Measurements from ENCODE around the gene ASTN2. TPM values are rescaled to one million over a fixed set of nuclear protein-coding genes. Genes with fewer than 3 reads are reported as not detected.

Gene ASTN2
- polyA plus RNA-seq, 2 of the 4 experiments (the other 2 are of a cell fraction): 5.8 to 11.6 TPM

GRCh38 chr9:117451311-117451710 lies 36.5 kb upstream of the ASTN2 start:
- H3K4me2 ChIP-seq: no peak overlapping the region
- H3K4me3 ChIP-seq: no peak overlapping the region
- FAIRE-seq: no peak
- H3K9me3 ChIP-seq: no peaks in the 10 kb centered on the region
- CTCF ChIA-PET: no interaction called here
- no peak for ATAC-seq
- no peak for TF ChIP-seq USF2 (IDR thresholded peaks at IDR 0.05)
- TF ChIP-seq RAD21 (conservative IDR thresholded peaks at IDR 0.05 in 1 of 2, IDR thresholded peaks at IDR 0.05 in 1 of 2): no peak
- no peak for TF ChIP-seq CBX8 (IDR thresholded peaks at IDR 0.05)
- TF ChIP-seq EP300 (IDR thresholded peaks at IDR 0.05): no peak
- no peak for TF ChIP-seq ZNF302 (CRISPR knock-in tag; IDR thresholded peaks at IDR 0.05)
- no peak for TF ChIP-seq MAFK (IDR thresholded peaks at IDR 0.05; ENCODE audit: partially characterized antibody)
- no peak for TF ChIP-seq HEYL (CRISPR knock-in tag; IDR thresholded peaks at IDR 0.05)
- no peak for TF ChIP-seq MAZ (IDR thresholded peaks at IDR 0.05; ENCODE audit: borderline replicate concordance, low read depth, low read length)
- no peak for TF ChIP-seq CEBPB (IDR thresholded peaks at IDR 0.05)
- TF ChIP-seq NR3C1 (IDR thresholded peaks at IDR 0.05): no peak
- no peak for TF ChIP-seq TP53 (CRISPR knock-in tag; IDR thresholded peaks at IDR 0.05)
- TF ChIP-seq KDM1A (IDR thresholded peaks at IDR 0.05; ENCODE audit: low read depth): no peak
- no peak for TF ChIP-seq ESRRA (IDR thresholded peaks at IDR 0.05; ENCODE audit: borderline replicate concordance, low read length)
- no peak for TF ChIP-seq POLR2AphosphoS2 (conservative IDR thresholded peaks at IDR 0.05; ENCODE audit: low read length)
- H3K27ac ChIP-seq: no peak overlapping the region
- no peaks in the 10 kb centered on the region for H3K4me1 ChIP-seq
- 3% methylated on average over 2 of the region's 2 CpGs for WGBS (ENCODE audit: missing lambda C conversion rate)
- POLR2A ChIA-PET: no interaction called here
- DNase-seq (ENCODE audit: low read depth in 1 of 2, low spot score in 1 of 2): no peak

DNA sequence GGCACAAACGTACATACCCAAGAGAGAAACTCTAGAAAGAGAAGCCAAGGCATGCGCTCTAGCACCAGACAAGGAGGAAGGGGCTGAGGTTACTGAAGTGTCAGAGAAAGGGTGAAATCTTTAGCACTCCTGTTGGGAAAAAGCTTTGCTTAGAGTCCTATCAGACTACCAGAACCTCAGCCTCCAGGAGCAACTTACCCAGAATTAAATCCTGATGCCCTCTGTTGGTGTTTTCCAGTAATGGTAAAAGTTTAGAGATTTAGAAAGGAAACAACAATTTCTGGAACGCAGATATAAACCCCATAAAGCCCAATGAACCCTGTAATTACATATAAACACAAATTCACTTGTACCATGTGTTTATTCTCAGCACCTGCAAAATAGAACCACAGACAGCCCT lies 33.2 kb upstream of the ASTN2 start:
- no peak for DNase-seq (ENCODE audit: low read depth in 1 of 2, low spot score in 1 of 2)
- POLR2A ChIA-PET: no interaction called here
- no peak for ATAC-seq
- Histone ChIP-seq H3K4me2 (no peak overlapping the region), H3K9me3 (no peaks in the 10 kb centered on the region), H3K27ac (no peak overlapping the region), H3K4me1 (no peaks in the 10 kb centered on the region), H3K4me3 (no peak overlapping the region)
- CTCF ChIA-PET: no interaction called here
- WGBS (ENCODE audit: missing lambda C conversion rate): 11% methylated on average over 3 of the region's 3 CpGs
- TF ChIP-seq RAD21 (conservative IDR thresholded peaks at IDR 0.05 in 1 of 2, IDR thresholded peaks at IDR 0.05 in 1 of 2) (no peak), E2F6 (IDR thresholded peaks at IDR 0.05; ENCODE audit: borderline replicate concordance, low read depth) (no peak), CEBPB (IDR thresholded peaks at IDR 0.05) (no peak), SMC3 (IDR thresholded peaks at IDR 0.05) (0 out of 3 replicates have a peak, but pooled peaks have one; percentile 18), HOXB13 (CRISPR knock-in tag; IDR thresholded peaks at IDR 0.05; ENCODE audit: low read depth) (no peak)
- TF ChIP-seq, protein P1, sequence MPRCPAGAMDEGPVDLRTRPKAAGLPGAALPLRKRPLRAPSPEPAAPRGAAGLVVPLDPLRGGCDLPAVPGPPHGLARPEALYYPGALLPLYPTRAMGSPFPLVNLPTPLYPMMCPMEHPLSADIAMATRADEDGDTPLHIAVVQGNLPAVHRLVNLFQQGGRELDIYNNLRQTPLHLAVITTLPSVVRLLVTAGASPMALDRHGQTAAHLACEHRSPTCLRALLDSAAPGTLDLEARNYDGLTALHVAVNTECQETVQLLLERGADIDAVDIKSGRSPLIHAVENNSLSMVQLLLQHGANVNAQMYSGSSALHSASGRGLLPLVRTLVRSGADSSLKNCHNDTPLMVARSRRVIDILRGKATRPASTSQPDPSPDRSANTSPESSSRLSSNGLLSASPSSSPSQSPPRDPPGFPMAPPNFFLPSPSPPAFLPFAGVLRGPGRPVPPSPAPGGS (IDR thresholded peaks at IDR 0.05): no peak
- no peak for FAIRE-seq

- POLR2A ChIA-PET: no interaction called here
- Histone ChIP-seq H3K4me3 (no peak overlapping the region), H3K4me2 (no peak overlapping the region), H3K9me3 (no peaks in the 10 kb centered on the region), H3K4me1 (no peaks in the 10 kb centered on the region), H3K27ac (no peak overlapping the region)
- TF ChIP-seq REST (IDR thresholded peaks at IDR 0.05) (no peak), JUNB (IDR thresholded peaks at IDR 0.05) (no peak), HMGXB4 (CRISPR knock-in tag; IDR thresholded peaks at IDR 0.05; ENCODE audit: borderline replicate concordance) (no peak)
- FAIRE-seq (no peak), DNase-seq (ENCODE audit: low read depth in 1 of 2, low spot score in 1 of 2) (no peak), ATAC-seq (no peak)
- WGBS (ENCODE audit: missing lambda C conversion rate): 37% methylated on average over 5 of the region's 5 CpGs
- CTCF ChIA-PET: interaction anchor here (1.3 kb wide), 1 partner anchor 709 kb away, joined by 3 read pairs; no protein-coding TSS in a partner anchor
Measured at GRCh38 chr9:117445631-117446030, 30.8 kb upstream of the ASTN2 start.
